GM12875 (cell line): Measurements from ENCODE around the gene ITGB5.

Source experiments
- H3K4me3 ChIP-seq: one replicate; pipeline ENCODE4 v1.5.1; 2011; ENCODE audit warnings: low read depth, low read length, control low read depth
- CTCF ChIP-seq: IDR thresholded peaks from 2 replicates; pipeline ENCODE4 v1.5.1; 2011; ENCODE audit warnings: low read depth, mild to moderate bottlenecking, control low read depth, inconsistent platforms, low read length, moderate library complexity, borderline replicate concordance; ENCODE audit not compliant: insufficient read depth

Gene ITGB5

GRCh38 chr3:124877674-124878073 is 9.5 kb downstream of the ITGB5 start:
- H3K4me3 ChIP-seq, result no peak overlapping the region
- no peak for TF ChIP-seq CTCF

GRCh38 chr3:124876401-124876878 is 10.7 kb downstream of the ITGB5 start:
- no peak overlapping the region for H3K4me3 ChIP-seq
- TF ChIP-seq CTCF, result no peak

GRCh38 chr3:124873226-124873625 is 13.9 kb downstream of the ITGB5 start:
- no peak for TF ChIP-seq CTCF
- H3K4me3 ChIP-seq, result no peak overlapping the region

- TF ChIP-seq CTCF, result no peak
- H3K4me3 ChIP-seq, result no peak overlapping the region
Measured at GRCh38 chr3:124867511-124867910, 19.7 kb downstream of the ITGB5 start.

- no peak overlapping the region for H3K4me3 ChIP-seq
- TF ChIP-seq CTCF, result 0 out of 2 replicates have a peak, but pooled peaks have one; percentile 15
Measured at GRCh38 chr3:124862006-124862405, 25.2 kb downstream of the ITGB5 start.

- TF ChIP-seq CTCF, result no peak
- no peak overlapping the region for H3K4me3 ChIP-seq
Measured at GRCh38 chr3:124861041-124861440, 26.1 kb downstream of the ITGB5 start.

GRCh38 chr3:124860599-124860998 is 26.6 kb downstream of the ITGB5 start:
- no peak for TF ChIP-seq CTCF
- no peak overlapping the region for H3K4me3 ChIP-seq
